ENCODE results near the gene ZNF689. TPM values are rescaled to one million over a fixed set of nuclear protein-coding genes. Genes with fewer than 3 reads are reported as not detected.
"Not testable (repeated sequence)": the region's sequence is repeated elsewhere in the genome, so short reads cannot be mapped to it uniquely, and the experiment has no call there.

Gene ZNF689
- total RNA-seq, 2 donors from 2014 or later = 9.4 to 14.3 TPM

- Mint-ChIP-seq H3K36me3 (peaks cover 16% of the 10 kb centered on the region), H3K4me1 (ENCODE audit: low read depth in 2 of 2) (peaks cover 21 to 37% of the 10 kb centered on the region in 2 donors), H3K9me3 (no peaks in the 10 kb centered on the region), H3K4me3 (peak overlapping the region; percentile 92), H3K27me3 (no peaks in the 10 kb centered on the region), H3K27ac (peak overlapping the region; percentile 100)
- DNase-seq (ENCODE audit: low spot score) = peak; percentile 86
- ATAC-seq = peak; percentile 29 to 35
These were observed 39.7 kb upstream of the ZNF689 start for GRCh38 chr16:30649725-30650368.

- H3K4me1 Mint-ChIP-seq (ENCODE audit: low read depth in 2 of 2) = peaks cover 12 to 29% of the 10 kb centered on the region in 2 donors
- no peak for ATAC-seq
- H3K27ac Mint-ChIP-seq = no peak overlapping the region
- DNase-seq (ENCODE audit: low spot score) = no peak
- peaks cover 7% of the 10 kb centered on the region for H3K36me3 Mint-ChIP-seq
- no peak overlapping the region for H3K4me3 Mint-ChIP-seq
- no peaks in the 10 kb centered on the region for H3K27me3 Mint-ChIP-seq
- no peaks in the 10 kb centered on the region for H3K9me3 Mint-ChIP-seq
These were observed 37.0 kb upstream of the ZNF689 start for GRCh38 chr16:30647274-30647571.

- Mint-ChIP-seq H3K4me1 (ENCODE audit: low read depth in 2 of 2) (peaks cover 7 to 23% of the 10 kb centered on the region in 2 donors), H3K4me3 (no peak overlapping the region), H3K27me3 (no peaks in the 10 kb centered on the region), H3K27ac (no peak overlapping the region), H3K36me3 (peaks cover 2% of the 10 kb centered on the region), H3K9me3 (no peaks in the 10 kb centered on the region)
- no peak for ATAC-seq
- no peak for DNase-seq (ENCODE audit: low spot score)
These were observed 35.5 kb upstream of the ZNF689 start for GRCh38 chr16:30645727-30646126.

GRCh38 chr16:30644334-30644830 lies 34.2 kb upstream of the ZNF689 start:
- no peaks in the 10 kb centered on the region for H3K27me3 Mint-ChIP-seq
- DNase-seq (ENCODE audit: low spot score) (no peak), ATAC-seq (no peak)
- H3K36me3 Mint-ChIP-seq = no peaks in the 10 kb centered on the region
- peak overlapping the region in 1 of 2 donors; percentile 28 for H3K27ac Mint-ChIP-seq
- peaks cover 0 to 12% of the 10 kb centered on the region in 2 donors for H3K4me1 Mint-ChIP-seq (ENCODE audit: low read depth in 2 of 2)
- H3K9me3 Mint-ChIP-seq = no peaks in the 10 kb centered on the region
- H3K4me3 Mint-ChIP-seq = no peak overlapping the region

- Mint-ChIP-seq H3K27ac (no peak overlapping the region), H3K4me3 (no peak overlapping the region), H3K36me3 (no peaks in the 10 kb centered on the region), H3K4me1 (ENCODE audit: low read depth in 2 of 2) (peaks cover 0 to 6% of the 10 kb centered on the region in 2 donors), H3K9me3 (no peaks in the 10 kb centered on the region), H3K27me3 (no peaks in the 10 kb centered on the region)
- DNase-seq (ENCODE audit: low spot score) = no peak
- ATAC-seq = no peak
These were observed 31.3 kb upstream of the ZNF689 start for GRCh38 chr16:30641378-30641982.

- Mint-ChIP-seq H3K9me3 (no peaks in the 10 kb centered on the region), H3K27ac (no peak overlapping the region), H3K4me3 (no peak overlapping the region), H3K4me1 (ENCODE audit: low read depth in 2 of 2) (peaks cover 13 to 14% of the 10 kb centered on the region in 2 donors), H3K36me3 (no peaks in the 10 kb centered on the region), H3K27me3 (no peaks in the 10 kb centered on the region)
- ATAC-seq (no peak), DNase-seq (ENCODE audit: low spot score) (no peak)
These were observed 27.8 kb upstream of the ZNF689 start for GRCh38 chr16:30637944-30638343.

- peaks cover 13 to 14% of the 10 kb centered on the region in 2 donors for H3K4me1 Mint-ChIP-seq (ENCODE audit: low read depth in 2 of 2)
- DNase-seq (ENCODE audit: low spot score); H3K27ac Mint-ChIP-seq; H3K27me3 Mint-ChIP-seq; H3K4me3 Mint-ChIP-seq; H3K36me3 Mint-ChIP-seq; H3K9me3 Mint-ChIP-seq; ATAC-seq: not testable (repeated sequence)
These were observed 26.9 kb upstream of the ZNF689 start for GRCh38 chr16:30637139-30637538.

- ATAC-seq (no peak), DNase-seq (ENCODE audit: low spot score) (no peak)
- Mint-ChIP-seq H3K36me3 (no peaks in the 10 kb centered on the region), H3K4me3 (no peak overlapping the region), H3K9me3 (no peaks in the 10 kb centered on the region), H3K27me3 (no peaks in the 10 kb centered on the region), H3K27ac (peak overlapping the region in 1 of 2 donors; percentile 61), H3K4me1 (ENCODE audit: low read depth in 2 of 2) (peaks cover 13 to 14% of the 10 kb centered on the region in 2 donors)
These were observed 26.4 kb upstream of the ZNF689 start for GRCh38 chr16:30636599-30636998.

GRCh38 chr16:30633526-30633925 lies 23.3 kb upstream of the ZNF689 start:
- DNase-seq (ENCODE audit: low spot score) (no peak), ATAC-seq (no peak)
- Mint-ChIP-seq H3K27me3 (no peaks in the 10 kb centered on the region), H3K9me3 (no peaks in the 10 kb centered on the region), H3K36me3 (no peaks in the 10 kb centered on the region), H3K27ac (peak overlapping the region; percentile 83 to 99), H3K4me3 (peak overlapping the region; percentile 87), H3K4me1 (ENCODE audit: low read depth in 2 of 2) (peaks cover 13 to 19% of the 10 kb centered on the region in 2 donors)

GRCh38 chr16:30632454-30632853 lies 22.3 kb upstream of the ZNF689 start:
- not testable (repeated sequence) for H3K27ac Mint-ChIP-seq; H3K4me3 Mint-ChIP-seq; DNase-seq (ENCODE audit: low spot score); H3K27me3 Mint-ChIP-seq; H3K36me3 Mint-ChIP-seq; ATAC-seq; H3K9me3 Mint-ChIP-seq
- H3K4me1 Mint-ChIP-seq (ENCODE audit: low read depth in 2 of 2) = peaks cover 13 to 19% of the 10 kb centered on the region in 2 donors

GRCh38 chr16:30628628-30629540 lies 18.7 kb upstream of the ZNF689 start:
- peak overlapping the region in 1 of 2 donors; percentile 33 for H3K27ac Mint-ChIP-seq
- ATAC-seq (peak; percentile 86 to 90), DNase-seq (ENCODE audit: low spot score) (peak; percentile 80)
- peak overlapping the region; percentile 3 for H3K4me3 Mint-ChIP-seq
- H3K9me3 Mint-ChIP-seq = no peaks in the 10 kb centered on the region
- no peaks in the 10 kb centered on the region for H3K36me3 Mint-ChIP-seq
- peaks cover 0 to 5% of the 10 kb centered on the region in 2 donors for H3K4me1 Mint-ChIP-seq (ENCODE audit: low read depth in 2 of 2)
- no peaks in the 10 kb centered on the region for H3K27me3 Mint-ChIP-seq

- H3K4me1 Mint-ChIP-seq (ENCODE audit: low read depth in 2 of 2) = peaks cover 0 to 5% of the 10 kb centered on the region in 2 donors
- H3K27ac Mint-ChIP-seq = no peak overlapping the region
- H3K9me3 Mint-ChIP-seq = no peaks in the 10 kb centered on the region
- DNase-seq (ENCODE audit: low spot score) = no peak
- no peak for ATAC-seq
- no peaks in the 10 kb centered on the region for H3K27me3 Mint-ChIP-seq
- H3K4me3 Mint-ChIP-seq = no peak overlapping the region
- H3K36me3 Mint-ChIP-seq = no peaks in the 10 kb centered on the region
These were observed 16.0 kb upstream of the ZNF689 start for GRCh38 chr16:30626236-30626635.

GRCh38 chr16:30623536-30624283 lies 13.5 kb upstream of the ZNF689 start:
- Mint-ChIP-seq H3K36me3 (no peaks in the 10 kb centered on the region), H3K9me3 (no peaks in the 10 kb centered on the region), H3K27me3 (no peaks in the 10 kb centered on the region), H3K4me1 (ENCODE audit: low read depth in 2 of 2) (peaks cover 0 to 2% of the 10 kb centered on the region in 2 donors), H3K4me3 (no peak overlapping the region), H3K27ac (no peak overlapping the region)
- ATAC-seq (no peak), DNase-seq (ENCODE audit: low spot score) (no peak)
